Osteoblast (primary cell): ENCODE measurements around the gene TNC. TPM values are rescaled to one million over a fixed set of nuclear protein-coding genes. Genes with fewer than 3 reads are reported as not detected.
A peak's percentile ranks its signal among the peaks of the same experiment; 100 is the strongest.

ENCODE experiments used
- DNase-seq: peaks from one replicate; pipeline ENCODE4 v3.0.0; 2011; ENCODE audit warnings: low spot score, mixed read lengths; ENCODE audit not compliant: insufficient read length; ENCODE audit errors: missing footprints
- H2AFZ ChIP-seq: 2 replicates; pipeline ENCODE4 v1.6.0; 2011; ENCODE audit warnings: mild to moderate bottlenecking, low read length
- H3K27ac ChIP-seq: 2 replicates; pipeline ENCODE4 v1.5.1; 2011; ENCODE audit warnings: mild to moderate bottlenecking, low read depth, low read length, moderate library complexity
- H3K27me3 ChIP-seq: 2 replicates; pipeline ENCODE4 v1.6.0; 2012; ENCODE audit warnings: mild to moderate bottlenecking, control low read depth, inconsistent platforms, low read length, moderate library complexity; ENCODE audit not compliant: insufficient read depth
- H3K36me3 ChIP-seq: 2 replicates; pipeline ENCODE4 v1.5.1; 2011; ENCODE audit warnings: mild to moderate bottlenecking, low read length, control low read depth, moderate library complexity; ENCODE audit not compliant: insufficient read depth
- H3K4me1 ChIP-seq: 2 replicates; pipeline ENCODE4 v1.5.1; 2011; ENCODE audit warnings: mild to moderate bottlenecking, low read length, control low read depth, moderate library complexity; ENCODE audit not compliant: insufficient read depth
- H3K4me2 ChIP-seq: 2 replicates; pipeline ENCODE4 v1.6.0; 2011; ENCODE audit warnings: mild to moderate bottlenecking, low read length; ENCODE audit not compliant: insufficient read depth
- H3K4me3 ChIP-seq: fragments of 200-600 bp; sonication (generic); 3 replicates; pipeline ENCODE4 v1.5.1; 2012; ENCODE audit warnings: mild to moderate bottlenecking, low read length, inconsistent platforms; ENCODE audit not compliant: insufficient read depth
- H3K79me2 ChIP-seq: 2 replicates; pipeline ENCODE4 v1.6.0; 2012; ENCODE audit warnings: mild to moderate bottlenecking, low read length, control low read depth, inconsistent platforms; ENCODE audit not compliant: insufficient read depth
- H3K9me3 ChIP-seq: 2 replicates; pipeline ENCODE4 v1.5.1; 2011; ENCODE audit warnings: low read depth, low read length, control low read depth
- H4K20me1 ChIP-seq: 2 replicates; pipeline ENCODE4 v1.6.0; 2012; ENCODE audit warnings: mild to moderate bottlenecking, low read length, control low read depth; ENCODE audit not compliant: insufficient read depth
- CTCF ChIP-seq: IDR thresholded peaks from 2 replicates; pipeline ENCODE4 v1.5.1; 2011; ENCODE audit warnings: mild to moderate bottlenecking, low read depth, low read length, moderate library complexity; ENCODE audit errors: extremely low read depth
- total RNA-seq: library from RNA; depleted of rRNA; stranded (reverse); fragments of >200 nt; gene quantifications from 2 replicates; pipeline ENCODE4 v1.2.3, GENCODE V29; 2012

Gene TNC
- total RNA-seq, 1 donor = 611 TPM

- Histone ChIP-seq H3K79me2 (no peaks in the 10 kb centered on the region), H3K36me3 (no peaks in the 10 kb centered on the region), H4K20me1 (no peaks in the 10 kb centered on the region), H3K4me1 (peaks cover 28% of the 10 kb centered on the region), H3K4me3 (no peak overlapping the region), H3K9me3 (no peaks in the 10 kb centered on the region), H3K4me2 (no peak overlapping the region), H3K27ac (no peak overlapping the region), H2AFZ (no peak overlapping the region), H3K27me3 (no peaks in the 10 kb centered on the region)
- no peak for TF ChIP-seq CTCF
- no peak for DNase-seq
Measured at GRCh38 chr9:115135821-115136778, 18.1 kb upstream of the TNC start.

- Histone ChIP-seq H4K20me1 (no peaks in the 10 kb centered on the region), H3K4me1 (peaks cover 28% of the 10 kb centered on the region), H3K27ac (no peak overlapping the region), H3K79me2 (no peaks in the 10 kb centered on the region), H3K4me2 (no peak overlapping the region), H3K27me3 (no peaks in the 10 kb centered on the region), H3K9me3 (no peaks in the 10 kb centered on the region), H3K4me3 (no peak overlapping the region), H2AFZ (no peak overlapping the region), H3K36me3 (no peaks in the 10 kb centered on the region)
- DNase-seq = no peak
- TF ChIP-seq CTCF = no peak
Measured at GRCh38 chr9:115134941-115135340, 17.0 kb upstream of the TNC start.

- H3K79me2 ChIP-seq = no peaks in the 10 kb centered on the region
- H3K27me3 ChIP-seq = no peaks in the 10 kb centered on the region
- TF ChIP-seq CTCF = no peak
- no peak overlapping the region for H3K4me3 ChIP-seq
- H3K36me3 ChIP-seq = no peaks in the 10 kb centered on the region
- H3K4me1 ChIP-seq = peaks cover 28% of the 10 kb centered on the region
- H4K20me1 ChIP-seq = no peaks in the 10 kb centered on the region
- peak overlapping the region; percentile 6 for H3K4me2 ChIP-seq
- H3K27ac ChIP-seq = peak overlapping the region; percentile 76
- H2AFZ ChIP-seq = no peak overlapping the region
- DNase-seq = peak; percentile 70
- no peaks in the 10 kb centered on the region for H3K9me3 ChIP-seq
Measured at GRCh38 chr9:115133649-115134048, 15.7 kb upstream of the TNC start.

GRCh38 chr9:115132648-115133047, 14.7 kb upstream of the TNC start:
- Histone ChIP-seq H4K20me1 (no peaks in the 10 kb centered on the region), H3K27me3 (no peaks in the 10 kb centered on the region), H3K79me2 (no peaks in the 10 kb centered on the region), H3K4me1 (peaks cover 31% of the 10 kb centered on the region), H3K27ac (peak overlapping the region; percentile 76), H3K9me3 (no peaks in the 10 kb centered on the region), H2AFZ (peak overlapping the region; percentile 80), H3K4me3 (peak overlapping the region; percentile 63), H3K36me3 (no peaks in the 10 kb centered on the region), H3K4me2 (peak overlapping the region; percentile 60)
- no peak for TF ChIP-seq CTCF
- DNase-seq = peak; percentile 47
